GM23338 (cell line): ENCODE data around the gene CDC14B. TPM values are rescaled to one million over a fixed set of nuclear protein-coding genes. Genes with fewer than 3 reads are reported as not detected.

ENCODE experiments used
- ATAC-seq: fragments of 200-7000 bp; cut with Tn5 transposase; 3 replicates; pipeline ENCODE4 v1.9.1; 2020
- DNase-seq: peaks from one replicate; pipeline ENCODE4 v3.0.0-alpha.2; 2015; ENCODE audit warnings: low spot score
- H2AFZ ChIP-seq: fragments of 200-600 bp; sonication (generic); 2 replicates; pipeline ENCODE4 v1.8.0; 2016; ENCODE audit warnings: antibody characterized with exemption, mild to moderate bottlenecking, moderate library complexity
- H3F3A ChIP-seq: fragments of 200-600 bp; sonication (generic); replicated peaks from 2 replicates; pipeline ENCODE4 v1.8.0; 2017; ENCODE audit warnings: antibody characterized with exemption, mixed run types, low read depth
- H3K27ac ChIP-seq: fragments of 200-600 bp; sonication (generic); 2 replicates; pipeline ENCODE4 v1.6.1; 2016; ENCODE audit warnings: low read depth
- H3K27me3 ChIP-seq: fragments of 200-600 bp; sonication (generic); 2 replicates; pipeline ENCODE4 v1.8.0; 2016; ENCODE audit warnings: mild to moderate bottlenecking, mixed run types, moderate library complexity; ENCODE audit not compliant: insufficient read depth
- H3K36me3 ChIP-seq: fragments of 200-600 bp; sonication (generic); 2 replicates; pipeline ENCODE4 v1.8.0; 2016; ENCODE audit warnings: mild to moderate bottlenecking; ENCODE audit not compliant: insufficient read depth
- H3K4me1 ChIP-seq: fragments of 200-600 bp; sonication (generic); 2 replicates; pipeline ENCODE4 v1.8.0; 2016; ENCODE audit warnings: mild to moderate bottlenecking, moderate library complexity; ENCODE audit not compliant: insufficient read depth
- H3K4me2 ChIP-seq: fragments of 200-600 bp; sonication (generic); 2 replicates; pipeline ENCODE4 v1.7.1; 2017; ENCODE audit warnings: mixed run types
- H3K4me3 ChIP-seq: fragments of 200-600 bp; sonication (generic); 2 replicates; pipeline ENCODE4 v1.6.1; 2016; ENCODE audit warnings: mixed run types
- H3K79me2 ChIP-seq: fragments of 200-600 bp; sonication (generic); replicated peaks from 2 replicates; pipeline ENCODE4 v1.8.0; 2017; ENCODE audit warnings: mild to moderate bottlenecking; ENCODE audit not compliant: insufficient read depth
- H3K9me2 ChIP-seq: fragments of 200-600 bp; sonication (generic); 2 replicates; pipeline ENCODE4 v1.8.0; 2017; ENCODE audit not compliant: insufficient read depth
- H4K20me1 ChIP-seq: fragments of 200-600 bp; sonication (generic); replicated peaks from 2 replicates; pipeline ENCODE4 v1.8.0; 2017; ENCODE audit warnings: mild to moderate bottlenecking; ENCODE audit not compliant: insufficient read depth
- H3K27ac Mint-ChIP-seq: 2 replicates; pipeline ENCODE4 v1.8.0; 2020; ENCODE audit warnings: inconsistent platforms, mild to moderate bottlenecking, moderate library complexity, mixed read lengths
- H3K27me3 Mint-ChIP-seq: 3 replicates; pipeline ENCODE4 v1.8.0; 2022; ENCODE audit warnings: low read depth, mild to moderate bottlenecking, moderate library complexity, mixed read lengths, inconsistent platforms; ENCODE audit not compliant: insufficient read depth, poor library complexity
- H3K36me3 Mint-ChIP-seq: 3 replicates; pipeline ENCODE4 v1.8.0; 2021; ENCODE audit warnings: low read depth, mild to moderate bottlenecking, inconsistent platforms, moderate library complexity, mixed read lengths
- H3K4me1 Mint-ChIP-seq: 3 replicates; pipeline ENCODE4 v1.8.0; 2020; ENCODE audit warnings: mild to moderate bottlenecking, inconsistent platforms, mixed read lengths
- H3K4me3 Mint-ChIP-seq: 3 replicates; pipeline ENCODE4 v1.8.0; 2021; ENCODE audit warnings: moderate library complexity, mild to moderate bottlenecking, inconsistent platforms, mixed read lengths
- H3K9me3 Mint-ChIP-seq: 3 replicates; pipeline ENCODE4 v1.8.0; 2020; ENCODE audit warnings: moderate library complexity, mild to moderate bottlenecking, inconsistent platforms, mixed read lengths
- CREB1 ChIP-seq: fragments of 250-450 bp; sonication (Bioruptor Pico); IDR thresholded peaks from 2 replicates; pipeline ENCODE4 v1.5.0; 2020; ENCODE audit warnings: low read depth, mild to moderate bottlenecking, moderate library complexity
- CTCF ChIP-seq, 2 experiments: fragments of 200-600 bp in 1 of 2; sonication (generic) in 1 of 2; conservative IDR thresholded peaks; 2 replicates each; pipeline versions ENCODE4 v1.5.1 to v1.6.1; 2016 to 2017; ENCODE audit warnings: antibody characterized with exemption in 2 of 2, low read depth in 2 of 2, mild to moderate bottlenecking in 2 of 2, moderate library complexity in 1 of 2
- ETS1 ChIP-seq: IDR thresholded peaks from 2 replicates; pipeline ENCODE4 v1.6.1; 2016; ENCODE audit warnings: antibody characterized with exemption
- EZH2 ChIP-seq: fragments of 200-600 bp; sonication (generic); IDR thresholded peaks from one replicate; pipeline ENCODE4 v1.8.0; 2017; ENCODE audit warnings: antibody characterized with exemption, mild to moderate bottlenecking, low read depth; ENCODE audit not compliant: unreplicated experiment
- EZH2phosphoT487 ChIP-seq: fragments of 200-600 bp; sonication (generic); IDR thresholded peaks from one replicate; pipeline ENCODE4 v1.8.1; 2018; ENCODE audit warnings: antibody characterized with exemption; ENCODE audit not compliant: unreplicated experiment
- JUNB ChIP-seq: IDR thresholded peaks from one replicate; pipeline ENCODE4 v1.6.1; 2016; ENCODE audit warnings: antibody characterized with exemption; ENCODE audit not compliant: unreplicated experiment
- NANOG ChIP-seq: IDR thresholded peaks from 2 replicates; pipeline ENCODE4 v1.6.1; 2016; ENCODE audit warnings: antibody characterized with exemption, borderline replicate concordance
- POLR2AphosphoS5 ChIP-seq: IDR thresholded peaks from 2 replicates; pipeline ENCODE4 v1.6.1; 2016; ENCODE audit warnings: antibody characterized with exemption, low read depth
- REST ChIP-seq: IDR thresholded peaks from one replicate; pipeline ENCODE4 v1.6.1; 2018; ENCODE audit warnings: antibody characterized with exemption; ENCODE audit not compliant: unreplicated experiment
- STAT1 ChIP-seq: IDR thresholded peaks from one replicate; pipeline ENCODE4 v1.6.1; 2016; ENCODE audit warnings: antibody characterized with exemption; ENCODE audit not compliant: unreplicated experiment
- ZNF114 ChIP-seq: fragments of 250-450 bp; sonication (Bioruptor Pico); IDR thresholded peaks from 2 replicates; pipeline ENCODE4 v1.5.0; 2020; ENCODE audit warnings: mild to moderate bottlenecking, moderate library complexity
- ZNF331 ChIP-seq: fragments of 250-450 bp; sonication (Bioruptor Pico); IDR thresholded peaks from 2 replicates; pipeline ENCODE4 v1.5.0; 2020; ENCODE audit warnings: low read depth, mild to moderate bottlenecking, moderate library complexity
- polyA plus RNA-seq: library from polyadenylated mRNA; unstranded; fragments of >200 nt; fragmentation: Nextera tagmentation; extraction: Ambion mirVana; gene quantifications from 2 replicates; pipeline ENCODE4 v1.2.1, GENCODE V29; 2016
- total RNA-seq: library from RNA; depleted of rRNA; stranded (reverse); fragments of >200 nt; shearing (Covaris generic); gene quantifications from 2 replicates; pipeline ENCODE4 v1.2.3, GENCODE V29; 2014

The CDC14B gene
- total and polyA plus RNA-seq, 2 experiments from 2014 or later = 12.2 to 52.1 TPM

- TF ChIP-seq ZNF114 (CRISPR knock-in tag) (no peak), CTCF (conservative IDR thresholded peaks at IDR 0.05; ENCODE audit: low read depth in 2 of 2) (no peak), JUNB (no peak)
Measured at GRCh38 chr9:96486386-96487028, 133.1 kb downstream of the CDC14B start (continued).

- DNase-seq = no peak
- Mint-ChIP-seq H3K36me3 (peaks cover 23% of the 10 kb centered on the region; the same call in 2 of the 3 replicates), H3K4me3 (no peak overlapping the region), H3K27me3 (no peaks in the 10 kb centered on the region), H3K9me3 (no peaks in the 10 kb centered on the region; the same call in 2 of the 3 replicates), H3K4me1 (no peaks in the 10 kb centered on the region), H3K27ac (no peak overlapping the region)
- Histone ChIP-seq H3K27me3 (no peaks in the 10 kb centered on the region), H3F3A (no peaks in the 10 kb centered on the region), H3K4me1 (no peaks in the 10 kb centered on the region), H3K36me3 (no peaks in the 10 kb centered on the region), H3K9me2 (no peaks in the 10 kb centered on the region), H3K4me2 (no peak overlapping the region), H3K79me2 (no peaks in the 10 kb centered on the region), H2AFZ (no peak overlapping the region), H3K27ac (no peak overlapping the region; the same call in 1 of the 2 replicates), H4K20me1 (no peaks in the 10 kb centered on the region), H3K4me3 (no peak overlapping the region)
- ATAC-seq = no peak
- no peak for TF ChIP-seq NANOG
- TF ChIP-seq CTCF (conservative IDR thresholded peaks at IDR 0.05; ENCODE audit: low read depth in 2 of 2) = no peak; a peak in 1 of 4 replicates
- no peak for TF ChIP-seq CREB1
- TF ChIP-seq ETS1 = no peak
- TF ChIP-seq EZH2phosphoT487 = no peak
- no peak for TF ChIP-seq POLR2AphosphoS5
- no peak for TF ChIP-seq EZH2
- TF ChIP-seq STAT1 = no peak
- no peak for TF ChIP-seq ZNF331
- TF ChIP-seq JUNB = no peak
- TF ChIP-seq REST = no peak
- TF ChIP-seq ZNF114 (CRISPR knock-in tag) = no peak
Measured at GRCh38 chr9:96485280-96485679, 134.4 kb downstream of the CDC14B start.
